ENCODE data around the gene NCL. TPM values are rescaled to one million over a fixed set of nuclear protein-coding genes. Genes with fewer than 3 reads are reported as not detected.

The NCL gene
- total RNA-seq, 1 donor from 2014 or later: 588 TPM

- Mint-ChIP-seq H3K36me3 (ENCODE audit: insufficient read depth) (no peaks in the 10 kb centered on the region), H3K27ac (no peak overlapping the region), H3K27me3 (peaks cover 6% of the 10 kb centered on the region), H3K4me1 (ENCODE audit: low read depth) (peaks cover 2% of the 10 kb centered on the region), H3K9me3 (ENCODE audit: low read depth) (no peaks in the 10 kb centered on the region), H3K4me3 (ENCODE audit: low read depth) (no peak overlapping the region)
- TF ChIP-seq, protein P1, sequence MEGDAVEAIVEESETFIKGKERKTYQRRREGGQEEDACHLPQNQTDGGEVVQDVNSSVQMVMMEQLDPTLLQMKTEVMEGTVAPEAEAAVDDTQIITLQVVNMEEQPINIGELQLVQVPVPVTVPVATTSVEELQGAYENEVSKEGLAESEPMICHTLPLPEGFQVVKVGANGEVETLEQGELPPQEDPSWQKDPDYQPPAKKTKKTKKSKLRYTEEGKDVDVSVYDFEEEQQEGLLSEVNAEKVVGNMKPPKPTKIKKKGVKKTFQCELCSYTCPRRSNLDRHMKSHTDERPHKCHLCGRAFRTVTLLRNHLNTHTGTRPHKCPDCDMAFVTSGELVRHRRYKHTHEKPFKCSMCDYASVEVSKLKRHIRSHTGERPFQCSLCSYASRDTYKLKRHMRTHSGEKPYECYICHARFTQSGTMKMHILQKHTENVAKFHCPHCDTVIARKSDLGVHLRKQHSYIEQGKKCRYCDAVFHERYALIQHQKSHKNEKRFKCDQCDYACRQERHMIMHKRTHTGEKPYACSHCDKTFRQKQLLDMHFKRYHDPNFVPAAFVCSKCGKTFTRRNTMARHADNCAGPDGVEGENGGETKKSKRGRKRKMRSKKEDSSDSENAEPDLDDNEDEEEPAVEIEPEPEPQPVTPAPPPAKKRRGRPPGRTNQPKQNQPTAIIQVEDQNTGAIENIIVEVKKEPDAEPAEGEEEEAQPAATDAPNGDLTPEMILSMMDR (IDR thresholded peaks at IDR 0.05; ENCODE audit: unreplicated experiment): no peak
- no peak for DNase-seq (ENCODE audit: low spot score, unreplicated experiment)
These were observed 45.3 kb downstream of the NCL start for GRCh38 chr2:231418820-231419640.

DNA sequence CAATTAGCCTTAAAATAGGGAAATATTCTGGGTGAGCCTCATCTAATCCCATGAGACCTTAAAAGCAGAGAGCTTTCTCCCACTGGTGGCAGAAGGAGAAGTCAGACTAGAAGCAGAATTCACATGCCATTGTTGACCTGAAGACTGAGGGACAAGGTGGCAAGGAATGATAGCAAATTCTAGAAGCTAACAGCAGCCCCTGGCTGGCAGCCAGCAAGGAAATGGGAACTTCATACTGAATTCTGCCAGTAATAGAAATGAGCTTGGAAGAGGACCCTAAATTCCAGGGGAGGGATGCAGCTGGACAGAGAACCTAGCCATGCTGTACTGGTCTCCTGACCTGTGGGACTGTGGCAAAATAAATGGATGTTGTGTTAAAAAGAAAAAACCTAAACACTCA, 49.3 kb downstream of the NCL start:
- Mint-ChIP-seq H3K4me3 (ENCODE audit: low read depth) (no peak overlapping the region), H3K27ac (no peak overlapping the region), H3K27me3 (peaks cover 14% of the 10 kb centered on the region), H3K4me1 (ENCODE audit: low read depth) (peaks cover 13% of the 10 kb centered on the region), H3K36me3 (ENCODE audit: insufficient read depth) (no peaks in the 10 kb centered on the region), H3K9me3 (ENCODE audit: low read depth) (no peaks in the 10 kb centered on the region)
- DNase-seq (ENCODE audit: low spot score, unreplicated experiment): no peak
- TF ChIP-seq, protein P1 (IDR thresholded peaks at IDR 0.05; ENCODE audit: unreplicated experiment): no peak

GRCh38 chr2:231413921-231414476, 50.3 kb downstream of the NCL start:
- no peak for DNase-seq (ENCODE audit: low spot score, unreplicated experiment)
- Mint-ChIP-seq H3K36me3 (ENCODE audit: insufficient read depth) (no peaks in the 10 kb centered on the region), H3K27ac (no peak overlapping the region), H3K27me3 (peaks cover 14% of the 10 kb centered on the region), H3K4me3 (ENCODE audit: low read depth) (no peak overlapping the region), H3K9me3 (ENCODE audit: low read depth) (no peaks in the 10 kb centered on the region), H3K4me1 (ENCODE audit: low read depth) (peaks cover 13% of the 10 kb centered on the region)
- TF ChIP-seq, protein P1 (IDR thresholded peaks at IDR 0.05; ENCODE audit: unreplicated experiment): no peak

DNA sequence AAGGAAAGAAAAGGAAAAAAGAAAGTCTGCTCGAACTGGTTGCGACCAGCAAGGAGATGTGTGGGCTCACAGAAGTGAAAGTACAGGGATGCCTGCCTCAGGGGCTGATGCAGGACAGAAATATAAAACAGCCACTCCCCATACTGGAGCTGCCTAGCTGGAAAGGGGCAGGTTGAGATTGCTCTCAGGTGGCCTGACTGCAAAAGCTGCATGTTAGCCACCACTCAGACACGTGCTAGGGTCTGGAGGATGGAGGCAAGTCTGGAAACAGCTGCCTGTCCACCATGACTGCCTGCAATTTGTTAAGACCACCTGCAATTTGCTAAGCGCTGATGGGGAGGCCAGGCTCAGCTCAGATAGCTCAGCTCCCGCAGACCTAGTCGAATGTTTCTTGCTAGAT, 50.8 kb downstream of the NCL start:
- no peaks in the 10 kb centered on the region for H3K36me3 Mint-ChIP-seq (ENCODE audit: insufficient read depth)
- H3K27ac Mint-ChIP-seq: no peak overlapping the region
- H3K27me3 Mint-ChIP-seq: peaks cover 11% of the 10 kb centered on the region
- TF ChIP-seq, protein P1 (IDR thresholded peaks at IDR 0.05; ENCODE audit: unreplicated experiment): no peak
- no peak for DNase-seq (ENCODE audit: low spot score, unreplicated experiment)
- H3K4me1 Mint-ChIP-seq (ENCODE audit: low read depth): peaks cover 13% of the 10 kb centered on the region
- no peaks in the 10 kb centered on the region for H3K9me3 Mint-ChIP-seq (ENCODE audit: low read depth)
- H3K4me3 Mint-ChIP-seq (ENCODE audit: low read depth): no peak overlapping the region

DNA sequence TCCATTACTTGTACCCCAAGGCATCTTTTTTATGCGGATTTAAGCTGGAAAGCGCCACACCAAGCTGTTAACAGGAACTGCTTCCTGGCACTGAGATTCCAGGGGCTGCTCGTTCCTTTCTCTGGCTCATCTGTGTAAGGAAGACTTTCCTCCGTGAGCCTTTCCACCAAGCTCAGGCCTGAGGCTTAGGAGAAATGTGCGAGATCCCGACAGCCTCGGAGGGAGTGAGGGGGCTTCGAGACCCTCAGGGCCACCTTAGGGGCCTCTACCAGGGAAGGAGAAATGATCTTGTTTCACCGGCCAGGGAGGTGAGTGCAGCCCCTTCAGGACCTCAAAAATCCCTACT, 51.7 kb downstream of the NCL start:
- H3K4me1 Mint-ChIP-seq (ENCODE audit: low read depth): peaks cover 13% of the 10 kb centered on the region
- peak overlapping the region; percentile 83 for H3K27ac Mint-ChIP-seq
- H3K36me3 Mint-ChIP-seq (ENCODE audit: insufficient read depth): no peaks in the 10 kb centered on the region
- no peaks in the 10 kb centered on the region for H3K9me3 Mint-ChIP-seq (ENCODE audit: low read depth)
- TF ChIP-seq, protein P1 (IDR thresholded peaks at IDR 0.05; ENCODE audit: unreplicated experiment): no peak
- no peak for DNase-seq (ENCODE audit: low spot score, unreplicated experiment)
- peak overlapping the region; percentile 72 for H3K4me3 Mint-ChIP-seq (ENCODE audit: low read depth)
- peaks cover 11% of the 10 kb centered on the region for H3K27me3 Mint-ChIP-seq

All from progenitor cell of endocrine pancreas (in vitro differentiated cells).